NCI-H2227 treated with DMSO at 0.1 percent for 48 hours (cell line): ENCODE results near the gene RAB3B.

Experiments
- DNase-seq: peaks from one replicate; lab custom pipeline; 2025; lab: John Stamatoyannopoulos, UW

RAB3B gene

GRCh38 chr1:51871351-51871975 is 119.0 kb downstream of the RAB3B start:
- DNase-seq = no peak

GRCh38 chr1:51870603-51871350 is 119.7 kb downstream of the RAB3B start:
- no peak for DNase-seq

- DNase-seq = no peak
These were observed 122.8 kb downstream of the RAB3B start for GRCh38 chr1:51867479-51868232.

GRCh38 chr1:51863384-51863783 is 127.1 kb downstream of the RAB3B start:
- no peak for DNase-seq

- no peak for DNase-seq
These were observed 128.8 kb downstream of the RAB3B start for GRCh38 chr1:51861669-51862068.

- no peak for DNase-seq
These were observed 130.8 kb downstream of the RAB3B start for GRCh38 chr1:51859735-51860134.

- DNase-seq = no peak
These were observed 131.2 kb downstream of the RAB3B start for GRCh38 chr1:51859333-51859732.

GRCh38 chr1:51858892-51859291 is 131.6 kb downstream of the RAB3B start:
- no peak for DNase-seq
